CD4-positive, CD25-positive, alpha-beta regulatory T cell (primary cell): Measurements from ENCODE around the gene STEAP3. TPM values are rescaled to one million over a fixed set of nuclear protein-coding genes. Genes with fewer than 3 reads are reported as not detected.

Experiments
- ATAC-seq, 2 donors: fragments of 150-1000 bp; cut with Tn5 transposase; one replicate each; pipeline ENCODE4 v1.10.0; 2021; ENCODE audit warnings: low read depth in 2 of 2, moderate number of reproducible peaks in 2 of 2, moderate library complexity in 1 of 2
- DNase-seq, 3 donors: peaks; one replicate each; pipeline versions ENCODE4 v3.0.0 to v3.0.0-alpha.2; 2012 to 2022; ENCODE audit warnings: mixed read lengths in 1 of 3
- H3K27ac ChIP-seq: one replicate; pipeline ENCODE4 v1.7.0; 2013; ENCODE audit warnings: mild to moderate bottlenecking, low read length; ENCODE audit not compliant: insufficient read depth, poor library complexity, severe bottlenecking
- H3K27me3 ChIP-seq: one replicate; pipeline ENCODE4 v1.7.0; 2013; ENCODE audit warnings: low read length; ENCODE audit not compliant: control insufficient read depth, insufficient read depth
- H3K36me3 ChIP-seq: one replicate; pipeline ENCODE4 v1.7.0; 2013; ENCODE audit warnings: mild to moderate bottlenecking, low read length, moderate library complexity; ENCODE audit not compliant: control insufficient read depth, insufficient read depth
- H3K4me1 ChIP-seq: 2 replicates; pipeline ENCODE4 v1.7.0; 2013; ENCODE audit warnings: mild to moderate bottlenecking, low read length; ENCODE audit not compliant: insufficient read depth, control insufficient read depth, poor library complexity, severe bottlenecking
- H3K4me3 ChIP-seq: one replicate; pipeline ENCODE4 v1.7.0; 2013; ENCODE audit warnings: low read depth, mild to moderate bottlenecking, low read length, moderate library complexity
- H3K9me3 ChIP-seq, 2 experiments: 1 replicate in 1 of 2; 2 replicates in 1 of 2; pipeline ENCODE4 v1.7.0; 2013; ENCODE audit warnings: low read length in 2 of 2, mild to moderate bottlenecking in 1 of 2, moderate library complexity in 1 of 2; ENCODE audit not compliant: control insufficient read depth in 2 of 2
- H3K27ac Mint-ChIP-seq, 3 donors: one replicate each; pipeline ENCODE4 v1.8.0; 2020 to 2022; ENCODE audit warnings: mild to moderate bottlenecking in 3 of 3, mixed read lengths in 3 of 3, moderate library complexity in 2 of 3
- H3K27me3 Mint-ChIP-seq: one replicate; pipeline ENCODE4 v1.8.0; 2022; ENCODE audit warnings: mild to moderate bottlenecking, mixed read lengths
- H3K36me3 Mint-ChIP-seq: one replicate; pipeline ENCODE4 v1.8.0; 2020; ENCODE audit warnings: mixed read lengths
- H3K4me1 Mint-ChIP-seq, 4 donors: one replicate each; pipeline ENCODE4 v1.8.0; 2020 to 2022; ENCODE audit warnings: mixed read lengths in 4 of 4, mild to moderate bottlenecking in 1 of 4
- H3K4me3 Mint-ChIP-seq, 4 donors: one replicate each; pipeline ENCODE4 v1.8.0; 2020 to 2022; ENCODE audit warnings: mild to moderate bottlenecking in 4 of 4, mixed read lengths in 4 of 4, moderate library complexity in 3 of 4
- H3K9me3 Mint-ChIP-seq, 7 donors: one replicate each; pipeline ENCODE4 v1.8.0; 2020 to 2022; ENCODE audit warnings: mixed read lengths in 7 of 7, mild to moderate bottlenecking in 3 of 7, moderate library complexity in 2 of 7
- polyA plus RNA-seq, 4 donors: library from polyadenylated mRNA; unstranded; fragments of 300-500 nt; fragmentation: Illumina TruSeq; gene quantifications; one replicate each; pipeline ENCODE4 v1.2.3, GENCODE V29; 2021
- total RNA-seq: library from RNA; stranded (reverse); gene quantifications from one replicate; pipeline ENCODE4 v1.2.3, GENCODE V29; 2022

The STEAP3 gene
- total and polyA plus RNA-seq, 5 donors from 2014 or later = not detected

DNA sequence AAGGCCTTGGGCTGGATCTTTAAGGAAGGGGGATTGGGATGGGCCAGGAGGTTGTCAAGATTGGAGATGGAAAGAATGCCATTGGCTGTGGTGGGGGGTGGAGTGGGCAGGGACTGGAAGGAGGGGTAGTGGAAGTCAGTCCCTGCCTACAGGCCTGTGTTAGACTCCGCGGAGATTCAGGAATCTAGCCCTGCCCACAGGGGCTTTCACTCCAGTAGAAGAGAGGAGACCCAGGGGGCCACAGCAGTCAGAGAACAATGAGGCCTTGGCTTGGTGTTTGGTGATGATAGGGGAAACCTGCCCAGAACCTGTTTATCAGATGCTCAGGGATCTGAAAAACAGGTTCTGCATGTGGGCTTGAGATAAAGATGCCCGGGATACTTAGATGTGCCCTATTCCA, 6.1 kb downstream of the STEAP3 start:
- Histone ChIP-seq H3K4me3 (no peak overlapping the region), H3K9me3 (no peaks in the 10 kb centered on the region), H3K27me3 (peaks cover 1% of the 10 kb centered on the region), H3K36me3 (no peaks in the 10 kb centered on the region), H3K27ac (no peak overlapping the region), H3K4me1 (no peaks in the 10 kb centered on the region)
- H3K4me3 Mint-ChIP-seq = no peak overlapping the region
- peaks cover 0 to 4% (median 0%) of the 10 kb centered on the region in 7 donors for H3K9me3 Mint-ChIP-seq
- ATAC-seq = no peak
- peaks cover 29% of the 10 kb centered on the region for H3K27me3 Mint-ChIP-seq
- H3K36me3 Mint-ChIP-seq = no peaks in the 10 kb centered on the region
- H3K27ac Mint-ChIP-seq = peak overlapping the region in 1 of 3 donors; percentile 32
- H3K4me1 Mint-ChIP-seq = no peaks in the 10 kb centered on the region
- DNase-seq = no peak

DNA sequence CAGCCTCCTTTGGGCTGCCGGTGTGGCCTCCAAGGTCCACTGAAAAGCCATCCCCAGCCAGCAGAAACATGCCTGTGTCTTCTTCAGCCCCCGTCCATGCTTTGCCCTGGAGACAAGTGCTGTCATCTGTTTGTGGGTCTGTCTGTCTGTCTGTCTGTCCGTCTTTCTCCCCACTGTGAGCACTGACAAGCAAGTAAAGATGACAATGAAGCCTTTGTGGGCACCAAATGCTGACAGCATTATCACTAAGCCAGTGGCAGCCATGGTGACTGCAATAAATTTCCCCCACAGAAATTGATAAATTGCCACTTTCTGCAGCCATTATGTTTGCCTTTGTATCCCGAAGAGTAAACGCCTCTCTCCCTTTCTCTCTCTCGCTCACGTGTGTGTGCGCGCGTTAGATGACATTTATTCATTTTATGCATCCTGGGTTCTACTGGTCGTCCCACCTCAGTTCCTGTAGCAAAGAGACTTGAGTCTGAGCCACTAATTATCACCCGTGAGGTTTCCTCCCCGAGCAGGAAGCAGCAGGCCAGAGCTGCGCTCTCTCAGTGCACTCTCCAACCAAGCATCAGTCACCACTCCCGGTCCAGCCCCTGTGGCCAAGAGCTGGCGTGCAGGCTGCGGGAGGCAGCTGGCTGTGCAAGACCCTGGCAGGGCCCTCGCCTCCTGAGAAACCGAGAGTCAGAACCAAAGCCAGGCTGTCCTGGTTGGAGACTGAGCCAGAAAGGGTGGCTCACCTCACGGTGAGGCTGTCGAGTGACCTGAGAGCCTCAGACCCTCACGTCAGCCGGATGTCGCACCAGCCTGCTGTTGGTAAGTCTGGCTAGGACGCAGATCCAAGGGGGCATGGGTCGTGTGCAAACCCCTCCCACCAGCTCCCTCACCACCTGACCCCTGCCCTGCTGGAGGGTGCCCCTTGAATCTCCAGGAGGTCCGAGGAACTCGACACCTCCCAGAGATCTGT, 6.9 kb downstream of the STEAP3 start:
- H3K9me3 ChIP-seq = no peaks in the 10 kb centered on the region
- Mint-ChIP-seq H3K36me3 (no peaks in the 10 kb centered on the region), H3K9me3 (peaks cover 0 to 4% (median 0%) of the 10 kb centered on the region in 7 donors), H3K27ac (no peak overlapping the region), H3K27me3 (peaks cover 21% of the 10 kb centered on the region), H3K4me1 (no peaks in the 10 kb centered on the region), H3K4me3 (no peak overlapping the region)
- no peak for ATAC-seq
- H3K36me3 ChIP-seq = no peaks in the 10 kb centered on the region
- no peaks in the 10 kb centered on the region for H3K4me1 ChIP-seq
- no peak overlapping the region for H3K27ac ChIP-seq
- DNase-seq = no peak
- H3K4me3 ChIP-seq = no peak overlapping the region
- no peaks in the 10 kb centered on the region for H3K27me3 ChIP-seq

DNA sequence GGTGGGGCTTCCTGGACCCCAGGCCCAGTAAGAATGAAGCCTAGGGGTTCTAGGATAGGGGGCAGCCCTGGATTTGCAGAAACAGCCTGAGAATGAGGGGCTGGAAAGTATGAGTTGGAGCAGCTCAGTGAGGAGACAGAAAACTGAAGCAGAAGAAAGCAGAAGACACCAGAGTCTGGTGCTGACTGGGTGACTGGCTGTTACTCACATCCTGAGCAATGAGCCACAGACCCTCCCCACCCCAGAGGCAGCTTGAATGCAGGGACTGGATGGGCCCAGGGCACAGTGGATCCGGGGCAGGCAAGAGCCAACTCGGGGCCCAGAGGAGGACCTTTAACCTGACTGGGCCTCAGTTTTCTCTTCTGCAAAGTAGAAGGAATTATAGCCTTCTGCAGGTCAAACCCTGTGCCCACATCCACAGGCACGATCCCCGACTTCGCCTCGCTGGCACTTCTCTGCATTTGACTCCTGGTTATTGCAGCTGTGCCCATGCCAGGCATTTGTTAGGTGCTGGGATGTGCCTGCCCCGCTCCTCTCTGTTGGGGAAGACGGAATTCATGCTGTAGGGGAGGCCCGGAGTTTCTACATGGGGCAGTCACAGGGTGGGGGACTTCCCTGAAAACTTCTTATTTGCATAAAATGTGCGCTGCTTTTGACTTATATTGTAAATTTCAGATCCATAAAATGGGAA, 8.5 kb downstream of the STEAP3 start:
- H3K9me3 ChIP-seq = no peaks in the 10 kb centered on the region
- H3K36me3 Mint-ChIP-seq = no peaks in the 10 kb centered on the region
- H3K36me3 ChIP-seq = no peaks in the 10 kb centered on the region
- peaks cover 0 to 3% (median 0%) of the 10 kb centered on the region in 7 donors for H3K9me3 Mint-ChIP-seq
- no peak overlapping the region for H3K27ac ChIP-seq
- H3K27ac Mint-ChIP-seq = no peak overlapping the region
- H3K27me3 ChIP-seq = no peaks in the 10 kb centered on the region
- no peak for ATAC-seq
- H3K4me3 Mint-ChIP-seq = no peak overlapping the region
- no peak for DNase-seq
- H3K27me3 Mint-ChIP-seq = peaks cover 12% of the 10 kb centered on the region
- no peak overlapping the region for H3K4me3 ChIP-seq
- H3K4me1 Mint-ChIP-seq = no peaks in the 10 kb centered on the region
- H3K4me1 ChIP-seq = no peaks in the 10 kb centered on the region

GRCh38 chr2:119232666-119232993, 9.0 kb downstream of the STEAP3 start:
- no peak overlapping the region for H3K27ac Mint-ChIP-seq
- H3K9me3 Mint-ChIP-seq = peaks cover 0 to 1% (median 0%) of the 10 kb centered on the region in 7 donors
- H3K9me3 ChIP-seq = no peaks in the 10 kb centered on the region
- no peak overlapping the region for H3K4me3 ChIP-seq
- no peaks in the 10 kb centered on the region for H3K4me1 Mint-ChIP-seq
- H3K36me3 ChIP-seq = no peaks in the 10 kb centered on the region
- DNase-seq = no peak
- peaks cover 12% of the 10 kb centered on the region for H3K27me3 Mint-ChIP-seq
- no peak overlapping the region for H3K4me3 Mint-ChIP-seq
- H3K27me3 ChIP-seq = no peaks in the 10 kb centered on the region
- no peak overlapping the region for H3K27ac ChIP-seq
- ATAC-seq = no peak
- H3K36me3 Mint-ChIP-seq = no peaks in the 10 kb centered on the region
- H3K4me1 ChIP-seq = no peaks in the 10 kb centered on the region

DNA sequence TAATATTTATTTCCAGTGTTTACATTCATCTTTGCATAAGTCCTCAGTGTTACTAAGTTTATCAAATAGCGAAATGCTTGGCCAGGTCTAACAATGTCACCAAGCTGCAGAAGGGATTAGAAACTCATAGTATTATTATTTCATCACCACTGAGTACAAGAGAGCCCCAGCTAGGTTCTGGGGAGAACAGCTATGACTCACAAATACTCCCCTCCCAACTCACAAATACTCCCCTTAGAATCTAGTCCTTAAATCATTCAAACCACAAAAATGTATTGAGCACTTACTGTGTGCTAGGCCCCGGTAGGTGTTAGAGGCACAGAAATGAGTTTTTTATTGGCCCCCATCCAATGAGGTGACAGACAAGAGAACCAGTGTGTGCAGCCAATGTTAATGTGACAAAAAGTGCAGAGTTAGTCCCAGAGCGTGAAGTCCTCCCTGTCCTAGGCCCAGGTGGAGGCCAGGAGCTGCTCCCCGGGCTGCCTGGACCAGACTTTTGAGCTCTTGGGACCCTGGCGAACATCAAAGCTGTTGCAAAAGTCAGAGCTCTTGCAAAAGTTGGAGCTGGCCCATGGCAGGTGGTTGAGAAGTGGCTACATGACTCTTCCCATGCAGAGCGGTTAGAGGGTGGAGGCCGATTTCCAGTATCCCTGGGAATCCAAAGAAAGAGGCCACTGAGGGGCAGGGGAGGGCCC, 9.8 kb downstream of the STEAP3 start:
- no peaks in the 10 kb centered on the region for H3K4me1 Mint-ChIP-seq
- H3K27ac Mint-ChIP-seq = no peak overlapping the region

DNA sequence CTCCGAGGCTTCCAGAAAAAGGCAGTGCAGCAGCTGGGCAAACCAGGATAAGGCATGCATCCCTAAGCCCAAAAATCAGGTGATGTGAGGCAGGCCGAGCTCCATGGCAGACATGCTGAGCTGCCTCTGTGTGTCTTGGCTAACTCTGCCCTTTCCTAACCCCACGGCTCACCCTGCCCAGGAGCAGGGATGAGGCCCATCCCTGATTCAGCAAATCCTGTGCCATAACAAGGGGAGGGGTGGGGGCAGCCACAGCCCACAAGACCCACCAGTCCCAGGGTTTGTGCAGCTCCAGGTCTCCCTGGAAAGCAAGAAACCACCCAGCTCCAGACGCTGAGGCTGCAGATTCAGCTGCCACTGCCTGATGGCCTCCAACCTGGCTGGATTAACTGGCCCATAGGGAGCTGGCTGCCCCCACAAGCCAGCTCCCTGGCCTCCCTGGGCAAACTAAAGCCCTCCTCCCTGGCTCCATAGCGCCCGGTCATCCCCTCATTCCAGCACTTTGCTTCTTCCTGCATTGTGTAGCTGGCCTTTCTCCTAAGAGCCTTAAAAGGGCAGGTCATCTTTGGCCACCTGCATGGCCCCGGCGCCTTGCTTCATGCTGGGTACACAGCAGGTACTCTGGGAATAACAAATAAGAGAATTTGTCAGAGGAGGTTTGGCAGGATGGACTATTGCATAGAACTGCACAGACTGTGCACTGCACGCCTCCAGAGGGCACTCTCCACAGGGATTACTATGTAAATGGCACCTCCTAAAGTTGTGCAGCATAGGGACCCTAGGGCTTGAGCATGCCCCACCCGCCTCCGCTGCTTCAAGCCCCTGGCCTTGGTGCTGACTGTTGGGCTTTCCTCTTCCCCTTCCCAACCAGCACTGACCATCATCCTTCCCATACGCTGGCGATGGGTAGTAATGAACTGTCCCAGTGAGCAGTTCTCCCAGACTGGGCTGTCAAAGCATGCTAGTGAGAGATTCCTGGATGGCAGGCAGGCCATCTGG, 10.7 kb downstream of the STEAP3 start:
- H3K9me3 Mint-ChIP-seq = peaks cover 0 to 1% (median 0%) of the 10 kb centered on the region in 7 donors
- H3K27ac Mint-ChIP-seq = no peak overlapping the region
- H3K36me3 ChIP-seq = no peaks in the 10 kb centered on the region

More for the DNA sequence above, 9.8 kb downstream of the STEAP3 start:
- Histone ChIP-seq H3K9me3 (no peaks in the 10 kb centered on the region), H3K27ac (no peak overlapping the region), H3K36me3 (no peaks in the 10 kb centered on the region), H3K27me3 (no peaks in the 10 kb centered on the region), H3K4me1 (no peaks in the 10 kb centered on the region), H3K4me3 (no peak overlapping the region)
- DNase-seq (no peak), ATAC-seq (no peak)
- H3K4me3 Mint-ChIP-seq = no peak overlapping the region
- peaks cover 6% of the 10 kb centered on the region for H3K27me3 Mint-ChIP-seq
- no peaks in the 10 kb centered on the region for H3K36me3 Mint-ChIP-seq
- H3K9me3 Mint-ChIP-seq = peaks cover 0 to 1% (median 0%) of the 10 kb centered on the region in 7 donors

DNA sequence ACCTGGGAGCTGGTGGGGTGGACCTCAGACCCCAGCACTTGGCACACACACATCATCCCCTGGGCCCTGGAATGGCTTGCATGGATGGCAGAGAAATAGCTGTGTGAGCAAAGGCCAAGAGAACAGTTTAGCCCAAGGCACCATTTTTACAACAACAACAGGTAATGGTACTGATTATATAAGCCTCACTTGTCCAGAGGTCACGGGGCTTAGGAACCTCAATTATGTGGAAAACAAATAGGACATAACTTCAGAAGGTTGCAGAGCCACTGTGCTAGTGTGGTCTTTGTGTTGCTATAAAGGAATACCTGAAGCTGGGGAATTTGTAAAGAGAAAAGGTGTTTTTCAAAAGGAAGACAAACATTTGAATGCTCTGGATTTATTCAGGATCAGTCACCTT, 13.2 kb downstream of the STEAP3 start:
- Histone ChIP-seq H3K9me3 (no peaks in the 10 kb centered on the region), H3K36me3 (no peaks in the 10 kb centered on the region), H3K27ac (no peak overlapping the region), H3K27me3 (no peaks in the 10 kb centered on the region), H3K4me1 (no peaks in the 10 kb centered on the region), H3K4me3 (no peak overlapping the region)
- Mint-ChIP-seq H3K27ac (no peak overlapping the region), H3K36me3 (no peaks in the 10 kb centered on the region), H3K4me3 (no peak overlapping the region), H3K9me3 (peaks cover 0 to 1% (median 0%) of the 10 kb centered on the region in 7 donors), H3K27me3 (peaks cover 8% of the 10 kb centered on the region), H3K4me1 (no peaks in the 10 kb centered on the region)
- no peak for DNase-seq
- ATAC-seq = no peak

More for the DNA sequence above, 10.7 kb downstream of the STEAP3 start:
- H3K4me3 Mint-ChIP-seq = no peak overlapping the region
- no peak for ATAC-seq
- H3K4me3 ChIP-seq = no peak overlapping the region
- no peaks in the 10 kb centered on the region for H3K9me3 ChIP-seq
- DNase-seq = peak in 1 of 3 donors; percentile 4
- no peaks in the 10 kb centered on the region for H3K36me3 Mint-ChIP-seq
- H3K27me3 ChIP-seq = no peaks in the 10 kb centered on the region
- H3K27me3 Mint-ChIP-seq = peaks cover 8% of the 10 kb centered on the region
- H3K4me1 ChIP-seq = no peaks in the 10 kb centered on the region
- no peak overlapping the region for H3K27ac ChIP-seq
- H3K4me1 Mint-ChIP-seq = no peaks in the 10 kb centered on the region
